Activated CD8-positive, alpha-beta memory T cell treated with anti-CD3 and anti-CD28 coated beads, Interleukin-2, amount 50 U/mL, for 4 hours (primary cell): Measurements from ENCODE around the gene AUTS2.
"Not testable (repeated sequence)": the region's sequence is repeated elsewhere in the genome, so short reads cannot be mapped to it uniquely, and the experiment has no call there.

Experiments used
- DNase-seq: peaks from one replicate; pipeline ENCODE4 v3.0.0-alpha.2; 2020

AUTS2 gene

DNA sequence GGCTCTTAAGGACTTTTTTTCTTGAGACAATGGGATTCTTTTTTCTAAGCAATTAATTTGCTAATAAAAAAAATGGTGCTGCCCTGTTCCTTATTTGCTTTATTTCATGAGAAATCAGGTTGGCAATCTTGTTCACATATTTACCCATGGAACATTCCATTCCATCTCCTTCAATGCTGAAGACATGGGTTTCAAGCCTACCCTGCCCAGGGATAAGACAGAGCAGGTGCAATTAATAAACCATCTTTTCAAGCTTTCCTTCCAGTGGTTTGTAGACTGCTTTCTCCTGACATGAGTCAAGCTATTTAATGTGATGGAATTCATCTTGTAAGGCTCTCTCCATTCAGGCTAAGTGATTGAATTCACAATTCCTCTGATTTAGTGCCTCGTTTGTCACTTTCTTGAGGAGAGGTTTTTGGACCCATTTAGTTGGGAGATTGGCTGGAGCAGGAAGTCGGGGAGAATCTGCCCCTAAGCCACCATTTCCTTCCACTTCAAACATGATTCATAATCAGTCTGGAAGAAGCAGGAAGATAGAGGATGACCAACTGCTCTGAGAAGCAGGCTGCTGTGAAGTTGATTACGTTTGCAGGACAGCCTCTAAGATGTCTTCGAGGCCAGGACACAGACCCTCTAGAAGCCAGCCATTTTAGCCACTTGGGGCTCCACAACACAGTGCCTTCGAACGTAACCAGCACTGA is 981.3 kb downstream of the AUTS2 start:
- no peak for DNase-seq

GRCh38 chr7:70580161-70580560 is 981.9 kb downstream of the AUTS2 start:
- DNase-seq, result no peak

GRCh38 chr7:70582927-70583895 is 984.9 kb downstream of the AUTS2 start:
- DNase-seq, result no peak

- DNase-seq, result no peak
These were observed 985.9 kb downstream of the AUTS2 start for GRCh38 chr7:70583965-70584883.

GRCh38 chr7:70585071-70585470 is 986.8 kb downstream of the AUTS2 start:
- peak; percentile 29 for DNase-seq

DNA sequence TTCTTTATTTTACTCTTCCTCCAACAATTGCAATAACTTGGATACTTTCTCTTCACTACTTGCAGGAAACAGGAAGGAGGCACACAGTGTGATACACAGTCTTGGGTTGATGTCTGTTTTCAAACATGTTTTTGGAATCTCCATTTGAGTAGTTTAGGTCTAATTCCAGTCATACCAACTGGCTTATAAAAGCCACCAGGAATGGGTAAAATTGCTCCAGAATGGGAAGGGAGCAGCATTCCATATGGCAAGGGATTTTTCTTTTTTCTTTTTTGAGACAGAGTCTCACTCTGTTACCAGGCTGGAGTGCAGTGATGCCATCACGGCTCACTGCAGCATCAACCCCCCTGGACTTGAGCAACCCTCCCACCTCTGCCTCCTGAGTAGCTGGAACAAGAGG is 988.5 kb downstream of the AUTS2 start:
- no peak for DNase-seq

DNA sequence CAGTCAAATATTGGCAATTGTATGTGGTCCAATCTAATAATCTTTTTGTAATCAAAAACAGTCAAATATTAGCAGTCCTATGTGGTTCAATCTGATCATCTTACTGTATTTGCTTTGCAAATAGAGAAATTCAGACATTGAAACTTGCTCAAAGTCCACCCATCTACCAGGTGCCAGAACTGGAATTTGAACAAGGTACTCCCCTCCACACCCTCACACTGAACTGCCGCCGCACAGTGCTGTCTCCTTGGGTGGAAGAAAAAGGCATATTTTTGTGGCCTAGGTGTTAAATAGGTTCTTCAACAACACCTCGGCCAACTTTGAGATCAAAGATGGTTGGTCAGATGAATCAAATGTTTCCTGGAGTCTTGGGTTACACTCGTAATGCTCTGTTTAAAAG is 989.5 kb downstream of the AUTS2 start:
- DNase-seq, result no peak

DNA sequence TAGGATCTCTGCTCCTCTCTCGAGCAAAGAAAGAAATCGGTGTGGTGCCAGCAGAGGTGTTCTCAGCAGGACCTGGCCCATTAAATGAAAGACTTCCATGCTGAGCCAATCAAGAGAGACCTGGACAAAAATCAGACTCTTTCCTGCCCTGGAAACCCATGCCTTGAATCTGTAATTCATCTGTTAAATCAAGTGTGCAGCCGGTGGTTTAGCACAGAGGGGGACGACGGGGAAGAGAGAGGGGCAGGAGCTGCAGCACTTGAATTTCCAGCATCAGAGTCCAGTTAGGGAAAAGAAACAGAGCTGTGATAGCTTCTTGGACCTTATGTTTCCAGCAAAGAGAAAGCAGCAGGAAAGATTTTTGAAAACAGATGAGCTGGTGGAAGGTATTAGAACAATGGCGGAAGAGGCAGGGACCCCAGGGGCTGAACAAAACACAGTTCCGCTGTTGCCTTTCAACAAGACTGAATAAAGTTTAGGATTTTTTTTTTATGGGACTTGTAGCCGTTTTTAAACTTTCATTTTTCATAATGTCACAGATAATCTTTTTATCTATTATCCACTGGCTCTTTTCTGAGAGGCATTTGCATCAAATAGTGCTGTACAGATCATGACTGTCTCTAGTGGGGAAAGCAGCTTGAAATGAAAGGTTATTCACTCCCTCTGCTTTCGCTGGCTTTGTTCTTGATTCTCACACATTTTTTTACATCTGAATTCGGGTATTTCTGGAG is 990.1 kb downstream of the AUTS2 start:
- DNase-seq, result no peak

DNA sequence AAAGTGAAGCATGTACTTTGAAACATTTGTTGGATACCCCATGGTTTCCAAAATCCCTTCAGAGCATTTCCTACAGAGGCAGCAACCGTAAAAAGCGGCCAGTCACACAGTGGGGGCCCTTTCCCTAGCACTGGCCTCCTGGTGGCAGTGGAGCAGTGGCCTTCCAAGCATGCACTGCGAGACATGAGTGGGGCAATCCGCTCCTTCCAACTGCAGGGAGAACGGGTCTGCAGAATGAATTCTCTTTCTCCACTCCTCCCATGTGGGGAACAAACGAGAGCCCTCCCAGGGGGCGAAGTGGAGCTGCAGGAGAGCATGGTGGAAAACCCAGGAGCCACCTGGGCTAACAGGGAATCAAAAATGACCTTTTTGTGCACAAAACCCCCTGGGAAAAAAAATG is 990.7 kb downstream of the AUTS2 start:
- no peak for DNase-seq

GRCh38 chr7:70589590-70589989 is 991.3 kb downstream of the AUTS2 start:
- no peak for DNase-seq

GRCh38 chr7:70590126-70590854 is 992.0 kb downstream of the AUTS2 start:
- DNase-seq, result no peak

DNA sequence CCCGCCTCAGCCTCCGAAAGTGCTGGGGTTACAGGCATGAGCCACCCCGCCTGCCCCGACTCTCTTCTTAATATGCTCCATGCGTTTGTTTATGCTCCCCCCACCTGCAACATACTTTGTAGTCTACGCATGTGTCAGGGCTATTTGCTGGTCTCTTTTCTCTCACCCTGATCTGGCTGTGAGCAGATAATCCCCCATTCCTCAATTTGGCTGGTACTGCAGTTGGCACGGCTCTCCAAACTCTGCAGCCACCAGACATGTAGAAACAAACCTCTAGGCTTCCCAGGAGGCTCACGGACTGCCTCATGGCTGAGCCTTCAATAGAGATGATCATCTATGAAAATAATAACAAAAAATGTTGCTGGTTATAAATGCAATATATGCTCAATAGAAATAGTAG is 993.4 kb downstream of the AUTS2 start:
- no peak for DNase-seq

- DNase-seq, result no peak
These were observed 993.9 kb downstream of the AUTS2 start for GRCh38 chr7:70592171-70592570.

GRCh38 chr7:70594170-70594569 is 995.9 kb downstream of the AUTS2 start:
- no peak for DNase-seq

- not testable (repeated sequence) for DNase-seq
These were observed 996.6 kb downstream of the AUTS2 start for GRCh38 chr7:70594885-70595284.

GRCh38 chr7:70595370-70595754 is 997.1 kb downstream of the AUTS2 start:
- no peak for DNase-seq

- DNase-seq, result no peak
These were observed 997.7 kb downstream of the AUTS2 start for GRCh38 chr7:70595755-70596597.

GRCh38 chr7:70596598-70596913 is 998.3 kb downstream of the AUTS2 start:
- DNase-seq, result no peak

- no peak for DNase-seq
These were observed 998.8 kb downstream of the AUTS2 start for GRCh38 chr7:70597066-70597465.

DNA sequence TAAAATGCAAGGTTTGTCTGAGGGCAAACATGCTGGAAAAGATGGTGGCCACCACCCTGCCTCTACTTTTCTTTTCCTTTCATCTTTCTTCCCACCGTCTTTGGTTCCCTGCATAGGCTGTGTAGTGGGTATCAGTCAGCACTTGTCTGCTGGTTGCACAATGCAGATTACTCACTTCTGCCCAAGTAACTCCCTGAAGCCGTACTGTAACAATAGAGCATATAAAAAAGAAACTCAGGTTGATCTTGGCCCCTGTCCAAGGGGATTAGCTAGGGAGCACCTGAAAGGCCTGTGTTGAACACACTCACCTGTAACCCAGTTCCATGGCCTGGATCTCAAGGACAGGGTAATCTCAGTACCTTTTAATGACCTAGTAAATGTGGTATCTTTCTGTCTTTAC is 1000.7 kb downstream of the AUTS2 start:
- no peak for DNase-seq
